Neutrophil (primary cell): ENCODE results near the gene NRXN3.

Experiments
- H3K27ac ChIP-seq: fragments of 200-600 bp; sonication (generic); 2 replicates; pipeline ENCODE4 v1.5.1; 2016; ENCODE audit warnings: mild to moderate bottlenecking, moderate library complexity
- H3K27me3 ChIP-seq: fragments of 200-600 bp; sonication (generic); 2 replicates; pipeline ENCODE4 v1.6.0; 2016; ENCODE audit warnings: mild to moderate bottlenecking
- H3K36me3 ChIP-seq: fragments of 200-600 bp; sonication (generic); 2 replicates; pipeline ENCODE4 v1.5.1; 2017
- H3K4me1 ChIP-seq, 2 experiments: fragments of 200-600 bp in 1 of 2; sonication (generic) in 1 of 2; 1 replicate in 1 of 2; 2 replicates in 1 of 2; pipeline versions ENCODE4 v1.5.1 to v1.6.1; 2013 to 2016; ENCODE audit warnings: low read depth in 1 of 2, low read length in 1 of 2, mild to moderate bottlenecking in 1 of 2, moderate library complexity in 1 of 2; ENCODE audit not compliant: control insufficient read depth in 1 of 2, insufficient read depth in 1 of 2
- H3K4me3 ChIP-seq, 2 experiments: fragments of 200-600 bp in 1 of 2; sonication (generic) in 1 of 2; 1 replicate in 1 of 2; 2 replicates in 1 of 2; pipeline ENCODE4 v1.5.1; 2013 to 2016; ENCODE audit warnings: low read depth in 1 of 2, low read length in 1 of 2, mild to moderate bottlenecking in 1 of 2, moderate library complexity in 1 of 2
- H3K9me3 ChIP-seq: fragments of 200-600 bp; sonication (generic); 2 replicates; pipeline ENCODE4 v1.5.1; 2016
- CTCF ChIP-seq: fragments of 200-600 bp; sonication (generic); IDR thresholded peaks from 2 replicates; pipeline ENCODE4 v1.5.1; 2016; ENCODE audit warnings: antibody characterized with exemption

NRXN3 gene

GRCh38 chr14:79555429-79555828 lies 1385.3 kb downstream of the NRXN3 start:
- Histone ChIP-seq H3K4me3 (no peak overlapping the region), H3K4me1 (no peaks in the 10 kb centered on the region), H3K9me3 (no peaks in the 10 kb centered on the region), H3K27me3 (no peaks in the 10 kb centered on the region), H3K36me3 (no peaks in the 10 kb centered on the region), H3K27ac (no peak overlapping the region)
- no peak for TF ChIP-seq CTCF

- Histone ChIP-seq H3K9me3 (no peaks in the 10 kb centered on the region), H3K4me1 (no peaks in the 10 kb centered on the region), H3K27ac (no peak overlapping the region), H3K4me3 (no peak overlapping the region), H3K36me3 (no peaks in the 10 kb centered on the region), H3K27me3 (no peaks in the 10 kb centered on the region)
- no peak for TF ChIP-seq CTCF
Measured at GRCh38 chr14:79557309-79557708, 1387.1 kb downstream of the NRXN3 start.

- no peaks in the 10 kb centered on the region for H3K4me1 ChIP-seq
- TF ChIP-seq CTCF = no peak
- H3K27me3 ChIP-seq = no peaks in the 10 kb centered on the region
- no peaks in the 10 kb centered on the region for H3K9me3 ChIP-seq
- no peak overlapping the region for H3K4me3 ChIP-seq
- no peaks in the 10 kb centered on the region for H3K36me3 ChIP-seq
- no peak overlapping the region for H3K27ac ChIP-seq
Measured at GRCh38 chr14:79562185-79562584, 1392.0 kb downstream of the NRXN3 start.

- Histone ChIP-seq H3K4me3 (no peak overlapping the region), H3K27ac (no peak overlapping the region), H3K9me3 (no peaks in the 10 kb centered on the region), H3K4me1 (no peaks in the 10 kb centered on the region), H3K27me3 (no peaks in the 10 kb centered on the region), H3K36me3 (no peaks in the 10 kb centered on the region)
- no peak for TF ChIP-seq CTCF
Measured at GRCh38 chr14:79564371-79564770, 1394.2 kb downstream of the NRXN3 start.

- no peaks in the 10 kb centered on the region for H3K36me3 ChIP-seq
- no peaks in the 10 kb centered on the region for H3K27me3 ChIP-seq
- H3K27ac ChIP-seq = no peak overlapping the region
- no peak overlapping the region for H3K4me3 ChIP-seq
- no peaks in the 10 kb centered on the region for H3K9me3 ChIP-seq
- no peaks in the 10 kb centered on the region for H3K4me1 ChIP-seq
- TF ChIP-seq CTCF = no peak
Measured at GRCh38 chr14:79567306-79567705, 1397.1 kb downstream of the NRXN3 start.

GRCh38 chr14:79568594-79568993 lies 1398.4 kb downstream of the NRXN3 start:
- no peak overlapping the region for H3K27ac ChIP-seq
- no peaks in the 10 kb centered on the region for H3K36me3 ChIP-seq
- H3K9me3 ChIP-seq = no peaks in the 10 kb centered on the region
- no peaks in the 10 kb centered on the region for H3K27me3 ChIP-seq
- no peaks in the 10 kb centered on the region for H3K4me1 ChIP-seq
- H3K4me3 ChIP-seq = no peak overlapping the region
- no peak for TF ChIP-seq CTCF
